Putamen (tissue), 1 donor: Measurements from ENCODE around the gene CRAMP1.
"Not testable (repeated sequence)": the region's sequence is repeated elsewhere in the genome, so short reads cannot be mapped to it uniquely, and the experiment has no call there.

Source experiments
- DNase-seq: peaks from one replicate; pipeline ENCODE4 v3.0.0-alpha.2; 2016; ENCODE audit warnings: low spot score

The CRAMP1 gene

GRCh38 chr16:1612320-1613111 lies at the start of gene CRAMP1:
Gene CRAMP1, plus strand, starts transcription at chr16:1612360. Its CDS starts 2,280 bp downstream, at chr16:1614640.
- no peak for DNase-seq

GRCh38 chr16:1563786-1564185 lies 48.4 kb upstream of the CRAMP1 start:
- DNase-seq, result no peak

DNA sequence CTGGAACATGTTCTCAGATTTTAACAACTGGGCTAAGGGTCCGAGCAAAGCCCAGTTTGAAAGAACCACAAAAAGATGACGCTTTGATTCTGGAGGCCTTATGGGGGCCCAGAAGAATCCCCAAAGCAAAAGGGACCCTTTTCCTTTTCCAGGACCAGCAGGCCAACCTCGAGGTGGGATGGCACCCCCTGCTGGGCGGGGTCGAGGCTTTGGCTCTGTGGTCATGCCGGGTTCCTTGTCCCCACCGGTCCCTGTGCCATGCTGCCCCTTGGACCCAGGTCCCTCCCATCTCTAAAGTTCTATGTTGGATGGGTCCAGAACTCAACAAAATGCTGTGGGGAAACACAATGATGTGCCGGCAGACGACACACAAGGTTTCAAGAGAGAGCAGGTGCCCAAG lies 47.8 kb upstream of the CRAMP1 start:
- no peak for DNase-seq

DNA sequence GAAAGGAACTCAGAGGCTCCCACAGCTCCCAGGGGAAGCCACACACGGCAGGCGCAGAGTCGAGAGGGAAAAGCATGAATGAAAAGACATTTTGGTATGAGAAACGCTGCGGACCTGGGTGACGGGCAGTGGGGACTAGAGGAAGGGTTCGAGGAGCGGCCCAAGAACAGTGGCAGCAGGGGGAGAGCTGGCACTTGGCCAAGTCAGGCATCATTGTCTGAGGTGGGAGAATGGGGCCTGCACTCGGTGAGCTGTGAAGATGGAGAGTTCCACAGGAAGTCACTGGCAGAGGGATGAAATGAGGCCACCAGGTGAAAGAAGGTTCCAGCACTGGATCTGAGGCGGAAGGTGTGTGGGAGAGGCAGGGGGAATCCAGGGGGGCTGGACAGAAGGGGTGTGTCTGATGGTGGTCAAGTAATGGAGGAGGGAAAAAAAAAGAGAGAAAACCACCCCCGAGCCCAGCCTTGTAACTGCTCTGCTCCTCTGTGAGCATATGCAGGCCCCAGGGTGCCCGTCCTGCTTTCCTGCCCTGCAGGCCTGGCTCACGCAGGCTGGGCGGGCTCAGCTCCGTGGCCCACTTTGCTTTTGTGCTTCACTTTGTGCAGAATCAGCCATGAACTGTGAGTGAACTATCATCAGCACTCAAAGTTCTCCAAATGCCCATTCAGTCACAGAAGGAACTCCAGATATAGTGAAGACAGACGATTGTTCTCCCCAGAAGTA lies 46.9 kb upstream of the CRAMP1 start:
- no peak for DNase-seq

DNA sequence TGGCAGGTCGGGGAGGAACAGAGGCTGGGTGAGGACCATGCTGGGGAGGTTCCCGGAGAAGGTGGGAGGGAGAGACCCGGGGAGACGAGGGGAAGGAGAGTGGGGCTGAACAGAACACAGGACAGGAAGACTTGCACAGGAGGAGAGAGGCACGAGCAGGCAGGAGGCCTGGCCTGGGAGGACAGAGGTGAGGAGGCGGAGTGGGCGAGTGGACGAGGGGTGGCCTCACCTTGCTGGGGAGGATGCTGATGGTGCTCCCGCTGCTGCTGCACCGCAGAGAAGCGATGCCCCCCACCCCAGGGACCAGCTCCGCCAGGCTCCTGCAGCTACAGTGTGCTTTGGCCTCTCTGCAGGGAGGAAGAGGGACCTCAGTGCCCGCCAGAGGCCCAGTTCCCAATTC lies 44.2 kb upstream of the CRAMP1 start:
- no peak for DNase-seq

DNA sequence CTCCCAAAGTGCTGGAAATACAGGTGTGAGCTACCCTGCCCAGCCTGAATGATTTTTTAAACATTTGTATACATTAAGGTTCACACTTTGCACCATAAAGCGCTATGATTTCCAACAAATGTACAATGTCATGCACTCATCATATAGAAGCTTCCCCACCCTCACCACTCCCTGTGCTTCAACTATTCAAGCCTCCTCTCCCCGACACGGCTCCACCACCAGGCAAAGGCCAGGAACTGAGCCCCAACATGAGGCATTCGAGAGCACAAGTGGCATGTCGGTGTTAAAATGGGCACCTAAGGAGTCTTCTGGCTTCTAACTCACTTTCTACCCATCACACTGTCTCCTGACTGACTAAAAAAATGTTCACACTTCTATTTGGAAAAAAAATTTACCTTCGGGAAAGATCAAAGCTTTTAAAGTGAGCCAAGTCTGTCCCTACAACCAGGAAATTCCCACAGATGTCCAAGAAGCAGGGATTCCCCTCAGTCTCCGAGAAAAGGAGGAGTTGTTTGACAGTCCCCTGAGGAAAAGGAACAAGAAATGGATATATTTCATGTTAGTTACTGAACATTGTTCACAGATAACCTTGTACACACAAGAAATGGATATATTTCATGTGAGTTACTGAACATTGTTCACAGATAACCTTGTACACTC lies 41.0 kb upstream of the CRAMP1 start:
- DNase-seq, result no peak

GRCh38 chr16:1572673-1573072 lies 39.5 kb upstream of the CRAMP1 start:
- no peak for DNase-seq

- DNase-seq, result no peak
Observed at GRCh38 chr16:1573301-1573700, 38.9 kb upstream of the CRAMP1 start.

GRCh38 chr16:1575578-1575977 lies 36.6 kb upstream of the CRAMP1 start:
- no peak for DNase-seq

DNA sequence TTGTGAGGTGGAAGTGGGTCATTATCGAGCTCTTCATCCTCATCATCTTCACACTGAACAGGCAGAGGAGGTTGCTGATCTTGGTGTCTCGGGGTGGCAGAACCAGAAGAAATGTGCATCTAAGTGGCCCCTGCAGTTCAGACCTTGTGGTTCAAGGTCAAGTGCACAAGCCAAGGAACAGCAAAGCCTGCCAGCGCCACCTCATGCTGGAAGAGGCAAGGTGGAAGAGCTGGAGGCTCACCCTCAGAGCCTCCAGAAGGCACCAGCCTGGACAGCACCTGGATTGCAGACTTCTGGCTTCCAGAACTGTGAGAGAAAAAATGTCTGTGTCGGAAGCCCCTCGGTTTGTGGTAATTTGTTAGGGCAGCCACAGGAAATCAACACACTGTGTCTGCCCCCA lies 32.9 kb upstream of the CRAMP1 start:
- DNase-seq, result no peak

- peak; percentile 15 for DNase-seq
Observed at GRCh38 chr16:1580256-1580655, 31.9 kb upstream of the CRAMP1 start.

DNA sequence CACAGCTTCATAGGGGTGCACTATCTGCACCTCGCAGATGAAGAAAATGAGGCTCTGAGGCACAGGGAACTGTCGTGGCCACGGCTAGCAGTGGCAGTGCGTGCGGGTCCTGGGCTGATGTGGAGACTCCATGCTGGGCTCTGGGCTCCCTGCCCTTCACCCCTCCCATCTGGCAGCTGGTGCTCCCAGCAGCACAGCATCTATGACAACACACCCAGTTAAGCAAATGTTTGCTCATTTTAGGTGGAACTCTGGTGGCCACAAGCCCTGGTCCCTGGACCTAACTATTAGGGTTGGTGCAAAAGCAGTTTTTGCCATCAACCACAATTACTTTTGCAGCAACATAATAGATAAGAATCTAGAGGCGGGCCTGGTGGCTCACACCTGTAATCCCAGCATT lies 31.2 kb upstream of the CRAMP1 start:
- DNase-seq, result no peak

DNA sequence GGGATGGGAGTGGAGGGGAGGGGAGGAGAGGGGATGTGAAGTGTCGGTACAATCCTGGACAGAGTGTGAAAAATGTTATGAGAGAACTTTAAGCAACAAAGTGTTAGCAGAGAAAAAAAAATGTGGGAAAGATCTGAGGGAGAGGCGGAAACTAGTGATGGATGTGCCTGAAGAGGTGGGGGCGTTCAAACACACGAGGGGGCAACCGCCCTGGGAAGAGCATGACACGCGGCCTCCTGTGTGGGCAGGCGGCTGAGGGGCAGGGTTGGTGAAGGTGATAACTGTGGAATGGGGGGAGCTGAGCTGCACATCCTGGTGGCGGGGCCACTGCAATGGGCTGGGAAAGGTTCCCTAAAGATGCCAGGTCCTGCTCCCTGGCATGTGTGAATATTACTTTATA lies 30.4 kb upstream of the CRAMP1 start:
- DNase-seq, result no peak

GRCh38 chr16:1583180-1583579 lies 29.0 kb upstream of the CRAMP1 start:
- DNase-seq, result no peak

GRCh38 chr16:1584926-1585484 lies 27.2 kb upstream of the CRAMP1 start:
- no peak for DNase-seq

GRCh38 chr16:1590366-1590765 lies 21.8 kb upstream of the CRAMP1 start:
- DNase-seq, result no peak

- no peak for DNase-seq
Observed at GRCh38 chr16:1590930-1591705, 21.0 kb upstream of the CRAMP1 start.

GRCh38 chr16:1592446-1592845 lies 19.7 kb upstream of the CRAMP1 start:
- no peak for DNase-seq

GRCh38 chr16:1595511-1595910 lies 16.6 kb upstream of the CRAMP1 start:
- DNase-seq, result not testable (repeated sequence)

DNA sequence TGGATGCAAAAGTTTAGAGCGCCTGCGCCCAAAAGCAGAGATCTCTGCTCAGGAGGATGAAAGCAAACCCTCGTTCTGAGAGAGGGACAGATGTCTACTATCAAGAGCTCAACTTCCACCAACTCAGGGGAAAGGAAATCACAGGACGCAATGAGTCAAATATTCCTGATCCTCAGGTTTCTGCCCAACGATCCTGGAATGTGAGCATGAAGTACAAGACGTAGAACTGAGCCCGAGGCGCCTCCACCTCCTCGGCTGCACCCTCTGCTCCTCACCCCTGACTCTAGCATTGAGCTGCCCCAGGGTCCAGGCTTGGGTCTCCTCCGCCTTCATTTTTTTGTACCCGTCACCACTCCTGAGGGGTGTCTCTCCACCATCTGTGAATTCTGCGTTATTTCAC lies 15.6 kb upstream of the CRAMP1 start:
- no peak for DNase-seq

GRCh38 chr16:1597154-1597553 lies 15.0 kb upstream of the CRAMP1 start:
- no peak for DNase-seq

- no peak for DNase-seq
Observed at GRCh38 chr16:1601031-1601430, 11.1 kb upstream of the CRAMP1 start.
